ENCODE data around the gene MAP3K21.

DNA sequence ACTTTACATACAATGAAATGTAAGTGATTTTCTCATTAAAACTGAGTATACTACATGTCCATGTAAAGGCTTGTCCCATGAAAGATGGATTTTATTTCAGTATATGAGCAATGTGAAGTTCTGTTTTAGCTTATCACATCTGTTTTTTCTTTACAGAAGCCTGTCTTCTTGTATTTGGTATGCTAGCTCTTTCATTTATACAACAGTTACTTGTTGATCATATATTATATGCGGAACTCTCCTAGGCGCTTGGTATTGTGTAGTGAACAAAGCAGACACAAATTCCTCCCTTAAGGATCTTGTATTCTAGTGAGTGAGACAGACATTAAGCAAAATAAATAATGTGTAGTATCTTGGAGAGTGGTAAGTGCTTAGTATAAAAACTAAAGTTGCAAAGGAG is 10.6 kb downstream of the MAP3K21 start:
- no peak for TF ChIP-seq POLR2A (IDR thresholded peaks at IDR 0.05)
- TF ChIP-seq, protein P1, sequence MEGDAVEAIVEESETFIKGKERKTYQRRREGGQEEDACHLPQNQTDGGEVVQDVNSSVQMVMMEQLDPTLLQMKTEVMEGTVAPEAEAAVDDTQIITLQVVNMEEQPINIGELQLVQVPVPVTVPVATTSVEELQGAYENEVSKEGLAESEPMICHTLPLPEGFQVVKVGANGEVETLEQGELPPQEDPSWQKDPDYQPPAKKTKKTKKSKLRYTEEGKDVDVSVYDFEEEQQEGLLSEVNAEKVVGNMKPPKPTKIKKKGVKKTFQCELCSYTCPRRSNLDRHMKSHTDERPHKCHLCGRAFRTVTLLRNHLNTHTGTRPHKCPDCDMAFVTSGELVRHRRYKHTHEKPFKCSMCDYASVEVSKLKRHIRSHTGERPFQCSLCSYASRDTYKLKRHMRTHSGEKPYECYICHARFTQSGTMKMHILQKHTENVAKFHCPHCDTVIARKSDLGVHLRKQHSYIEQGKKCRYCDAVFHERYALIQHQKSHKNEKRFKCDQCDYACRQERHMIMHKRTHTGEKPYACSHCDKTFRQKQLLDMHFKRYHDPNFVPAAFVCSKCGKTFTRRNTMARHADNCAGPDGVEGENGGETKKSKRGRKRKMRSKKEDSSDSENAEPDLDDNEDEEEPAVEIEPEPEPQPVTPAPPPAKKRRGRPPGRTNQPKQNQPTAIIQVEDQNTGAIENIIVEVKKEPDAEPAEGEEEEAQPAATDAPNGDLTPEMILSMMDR (IDR thresholded peaks at IDR 0.05) = no peak
